ENCODE data around the gene MGAT4A. TPM values are rescaled to one million over a fixed set of nuclear protein-coding genes. Genes with fewer than 3 reads are reported as not detected.

MGAT4A gene
- total and polyA plus RNA-seq, 7 donors, result 9.5 to 28.2 (median 21.6) TPM

- Histone ChIP-seq H3K27ac (no peak overlapping the region), H3K27me3 (no peaks in the 10 kb centered on the region), H3K4me3 (no peak overlapping the region), H3K9me3 (no peaks in the 10 kb centered on the region), H3K36me3 (peaks cover 3 to 76% (median 14%) of the 10 kb centered on the region in 4 donors), H3K4me1 (no peaks in the 10 kb centered on the region)
- TF ChIP-seq, protein P1, sequence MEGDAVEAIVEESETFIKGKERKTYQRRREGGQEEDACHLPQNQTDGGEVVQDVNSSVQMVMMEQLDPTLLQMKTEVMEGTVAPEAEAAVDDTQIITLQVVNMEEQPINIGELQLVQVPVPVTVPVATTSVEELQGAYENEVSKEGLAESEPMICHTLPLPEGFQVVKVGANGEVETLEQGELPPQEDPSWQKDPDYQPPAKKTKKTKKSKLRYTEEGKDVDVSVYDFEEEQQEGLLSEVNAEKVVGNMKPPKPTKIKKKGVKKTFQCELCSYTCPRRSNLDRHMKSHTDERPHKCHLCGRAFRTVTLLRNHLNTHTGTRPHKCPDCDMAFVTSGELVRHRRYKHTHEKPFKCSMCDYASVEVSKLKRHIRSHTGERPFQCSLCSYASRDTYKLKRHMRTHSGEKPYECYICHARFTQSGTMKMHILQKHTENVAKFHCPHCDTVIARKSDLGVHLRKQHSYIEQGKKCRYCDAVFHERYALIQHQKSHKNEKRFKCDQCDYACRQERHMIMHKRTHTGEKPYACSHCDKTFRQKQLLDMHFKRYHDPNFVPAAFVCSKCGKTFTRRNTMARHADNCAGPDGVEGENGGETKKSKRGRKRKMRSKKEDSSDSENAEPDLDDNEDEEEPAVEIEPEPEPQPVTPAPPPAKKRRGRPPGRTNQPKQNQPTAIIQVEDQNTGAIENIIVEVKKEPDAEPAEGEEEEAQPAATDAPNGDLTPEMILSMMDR (IDR thresholded peaks at IDR 0.05), result no peak
- TF ChIP-seq POLR2AphosphoS5 (IDR thresholded peaks at IDR 0.05), result no peak
- no peak for TF ChIP-seq POLR2A (IDR thresholded peaks at IDR 0.05)
- no peak for TF ChIP-seq EP300 (IDR thresholded peaks at IDR 0.05)
- WGBS, 2 donors, result 92 to 94% methylated on average over 6 of the region's 6 CpGs
- intact Hi-C loops (cut with DNase I), result no loop called here
- DNase-seq, result no peak
Measured at GRCh38 chr2:98586551-98587140, 144.3 kb downstream of the MGAT4A start.

DNA sequence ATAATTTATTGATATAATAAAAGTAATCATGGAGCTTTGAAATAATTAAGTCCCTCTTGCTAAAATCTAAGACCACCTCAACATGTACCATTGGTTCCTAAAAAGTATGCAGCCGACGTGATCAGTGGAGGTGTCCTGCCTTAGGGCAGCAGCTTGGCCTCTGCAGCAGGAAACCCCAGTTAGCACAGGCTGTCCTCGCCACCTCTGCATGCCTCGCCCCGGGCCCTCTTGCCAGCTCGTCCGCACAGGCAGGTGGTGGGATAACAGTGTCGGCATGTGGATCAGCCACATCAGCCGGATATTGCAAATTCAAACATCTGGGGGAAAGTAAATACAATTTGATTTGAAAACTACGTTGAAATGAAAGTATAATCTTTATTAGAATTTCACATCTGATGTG, 145.5 kb downstream of the MGAT4A start:
- intact Hi-C loops (cut with DNase I), result no loop called here
- TF ChIP-seq POLR2A (IDR thresholded peaks at IDR 0.05), result no peak
- no peak for TF ChIP-seq EP300 (IDR thresholded peaks at IDR 0.05)
- no peak for TF ChIP-seq POLR2AphosphoS5 (IDR thresholded peaks at IDR 0.05)
- TF ChIP-seq, protein P1 (IDR thresholded peaks at IDR 0.05), result no peak
- WGBS, 2 donors, result 93 to 95% methylated on average over 10 of the region's 10 CpGs

DNA sequence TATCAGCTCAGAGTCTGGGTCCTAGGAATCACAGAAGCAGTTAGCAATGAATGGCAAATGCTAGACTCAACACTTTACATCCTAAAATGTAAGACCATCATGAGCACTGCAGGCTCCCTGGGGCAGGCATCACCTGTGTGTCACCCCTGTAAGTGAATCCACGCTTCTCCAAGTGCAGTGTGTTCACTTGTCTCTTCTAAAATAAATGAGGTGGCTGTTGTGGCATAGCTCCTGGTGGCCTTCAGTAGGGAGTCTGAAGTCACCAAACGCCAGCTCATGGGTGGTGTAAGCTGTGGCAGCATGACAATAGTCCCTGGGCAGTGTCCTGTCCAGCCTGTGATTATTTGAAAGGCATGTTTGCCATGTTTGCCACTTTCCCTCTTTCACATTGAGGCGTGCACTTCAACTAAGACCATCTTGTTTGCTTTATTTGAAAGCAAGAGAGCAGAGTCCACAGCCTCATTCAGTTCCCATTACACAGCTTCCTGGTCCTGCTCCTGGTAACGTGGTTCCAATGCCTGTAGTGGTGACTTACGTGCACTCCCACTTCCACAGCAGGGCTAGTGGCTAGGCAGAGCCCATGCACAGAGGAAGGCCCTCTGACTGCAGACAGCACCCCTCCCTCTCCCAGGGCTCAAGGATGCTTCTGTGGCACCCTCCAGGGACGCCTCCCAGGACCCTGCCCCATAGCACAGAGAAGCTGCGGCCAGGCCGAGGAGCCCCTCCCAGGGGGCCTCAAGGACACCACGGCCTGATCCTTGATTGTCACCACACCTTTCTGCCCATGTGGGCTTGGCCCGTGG, 146.9 kb downstream of the MGAT4A start:
- H3K36me3 ChIP-seq, result peaks cover 3 to 81% (median 14%) of the 10 kb centered on the region in 4 donors
- WGBS, 2 donors, result 41 to 75% methylated on average over 10 of the region's 10 CpGs

More for the DNA sequence above, 145.5 kb downstream of the MGAT4A start:
- Histone ChIP-seq H3K27me3 (no peaks in the 10 kb centered on the region), H3K36me3 (peaks cover 3 to 72% (median 12%) of the 10 kb centered on the region in 4 donors), H3K9me3 (no peaks in the 10 kb centered on the region), H3K4me1 (no peaks in the 10 kb centered on the region), H3K27ac (no peak overlapping the region), H3K4me3 (no peak overlapping the region)
- no peak for DNase-seq

DNA sequence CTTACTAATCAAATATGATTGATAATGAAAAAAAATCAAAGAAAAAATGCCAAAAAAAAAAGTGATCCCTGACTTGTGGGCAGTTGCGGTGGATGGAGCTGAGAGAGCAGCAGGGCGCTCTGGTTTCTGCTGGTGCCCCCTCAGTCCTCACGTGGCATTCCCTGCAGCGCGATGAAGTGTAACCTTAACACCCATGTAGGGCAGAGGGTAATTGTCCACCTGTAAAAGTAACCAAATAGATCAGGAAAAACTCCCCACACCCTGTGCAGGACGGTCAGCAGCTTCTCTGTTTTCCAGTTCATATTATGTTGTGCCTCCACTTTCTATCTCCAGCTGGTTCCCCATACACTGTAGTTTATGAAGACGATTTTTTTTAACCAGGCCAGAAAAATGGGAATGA, 147.7 kb downstream of the MGAT4A start:
- no peaks in the 10 kb centered on the region for H3K9me3 ChIP-seq
- intact Hi-C loops (cut with DNase I), result no loop called here
- H3K4me1 ChIP-seq, result no peaks in the 10 kb centered on the region
- H3K27ac ChIP-seq, result no peak overlapping the region
- DNase-seq, result no peak
- no peak overlapping the region for H3K4me3 ChIP-seq
- no peaks in the 10 kb centered on the region for H3K27me3 ChIP-seq
- TF ChIP-seq POLR2A (IDR thresholded peaks at IDR 0.05) (no peak), EP300 (IDR thresholded peaks at IDR 0.05) (no peak), POLR2AphosphoS5 (IDR thresholded peaks at IDR 0.05) (no peak)
- TF ChIP-seq, protein P1 (IDR thresholded peaks at IDR 0.05), result no peak
- 58 to 91% methylated on average over 7 of the region's 7 CpGs for WGBS, 2 donors
- peaks cover 3 to 89% (median 17%) of the 10 kb centered on the region in 4 donors for H3K36me3 ChIP-seq

More for the DNA sequence above, 146.9 kb downstream of the MGAT4A start:
- Histone ChIP-seq H3K4me3 (no peak overlapping the region), H3K9me3 (no peaks in the 10 kb centered on the region), H3K4me1 (no peaks in the 10 kb centered on the region), H3K27ac (no peak overlapping the region), H3K27me3 (no peaks in the 10 kb centered on the region)
- intact Hi-C loops (cut with DNase I), result no loop called here
- no peak for DNase-seq
- TF ChIP-seq, protein P1 (IDR thresholded peaks at IDR 0.05), result no peak
- TF ChIP-seq EP300 (IDR thresholded peaks at IDR 0.05) (no peak), POLR2A (IDR thresholded peaks at IDR 0.05) (no peak)

Measured in sigmoid colon (tissue), 7 donors.